ENCODE measurements around the gene SLX1A.
"Not testable (repeated sequence)": the region's sequence is repeated elsewhere in the genome, so short reads cannot be mapped to it uniquely, and the experiment has no call there.

Gene SLX1A

GRCh38 chr16:30193615-30194014 is at the start of gene SLX1A, which contains the start of gene BOLA2B:
Gene SLX1A (plus strand): TSS chr16:30193875. CDS start chr16:30194085, 210 bp downstream.
Gene BOLA2B (minus strand): TSS chr16:30193666. CDS start chr16:30193595, 71 bp downstream.
- not testable (repeated sequence) for H3K4me1 Mint-ChIP-seq; H3K4me3 Mint-ChIP-seq; H3K27me3 Mint-ChIP-seq; DNase-seq; H3K27ac Mint-ChIP-seq; H3K9me3 Mint-ChIP-seq; H3K36me3 Mint-ChIP-seq (ENCODE audit: low read depth)
- peak; percentile 89 for ATAC-seq

- H3K4me3 Mint-ChIP-seq = no peak overlapping the region
- DNase-seq = no peak
- H3K27me3 Mint-ChIP-seq = no peaks in the 10 kb centered on the region
- no peak overlapping the region for H3K27ac Mint-ChIP-seq
- H3K9me3 Mint-ChIP-seq = peaks cover under 1% of the 10 kb centered on the region
- ATAC-seq = no peak
- H3K4me1 Mint-ChIP-seq = peaks cover 25% of the 10 kb centered on the region
- peaks cover 4% of the 10 kb centered on the region for H3K36me3 Mint-ChIP-seq (ENCODE audit: low read depth)
Measured at GRCh38 chr16:30144017-30144416, 49.7 kb upstream of the SLX1A start.

GRCh38 chr16:30144917-30145316 is 48.8 kb upstream of the SLX1A start:
- Mint-ChIP-seq H3K36me3 (ENCODE audit: low read depth) (peaks cover 8% of the 10 kb centered on the region), H3K9me3 (peaks cover 8% of the 10 kb centered on the region), H3K4me1 (peaks cover 18% of the 10 kb centered on the region), H3K27me3 (no peaks in the 10 kb centered on the region), H3K27ac (no peak overlapping the region), H3K4me3 (no peak overlapping the region)
- DNase-seq (no peak), ATAC-seq (no peak)

GRCh38 chr16:30145657-30146056 is 48.0 kb upstream of the SLX1A start:
- Mint-ChIP-seq H3K4me3 (no peak overlapping the region), H3K36me3 (ENCODE audit: low read depth) (peaks cover 9% of the 10 kb centered on the region), H3K4me1 (peaks cover 16% of the 10 kb centered on the region), H3K9me3 (peaks cover 8% of the 10 kb centered on the region), H3K27ac (no peak overlapping the region), H3K27me3 (no peaks in the 10 kb centered on the region)
- ATAC-seq (no peak), DNase-seq (no peak)

- no peak overlapping the region for H3K27ac Mint-ChIP-seq
- no peak overlapping the region for H3K4me3 Mint-ChIP-seq
- peaks cover 9% of the 10 kb centered on the region for H3K36me3 Mint-ChIP-seq (ENCODE audit: low read depth)
- DNase-seq (no peak), ATAC-seq (no peak)
- peaks cover 6% of the 10 kb centered on the region for H3K4me1 Mint-ChIP-seq
- H3K9me3 Mint-ChIP-seq = peaks cover 8% of the 10 kb centered on the region
- peaks cover 2% of the 10 kb centered on the region for H3K27me3 Mint-ChIP-seq
Measured at GRCh38 chr16:30147843-30148510, 45.7 kb upstream of the SLX1A start.

- no peak overlapping the region for H3K27ac Mint-ChIP-seq
- H3K4me3 Mint-ChIP-seq = no peak overlapping the region
- no peak for DNase-seq
- no peak for ATAC-seq
- H3K4me1 Mint-ChIP-seq = no peaks in the 10 kb centered on the region
- H3K27me3 Mint-ChIP-seq = peaks cover 2% of the 10 kb centered on the region
- peaks cover 8% of the 10 kb centered on the region for H3K9me3 Mint-ChIP-seq
- peaks cover 9% of the 10 kb centered on the region for H3K36me3 Mint-ChIP-seq (ENCODE audit: low read depth)
Measured at GRCh38 chr16:30149250-30149930, 44.3 kb upstream of the SLX1A start.

- no peak overlapping the region for H3K4me3 Mint-ChIP-seq
- H3K9me3 Mint-ChIP-seq = peaks cover 8% of the 10 kb centered on the region
- no peaks in the 10 kb centered on the region for H3K4me1 Mint-ChIP-seq
- peaks cover 2% of the 10 kb centered on the region for H3K27me3 Mint-ChIP-seq
- peaks cover 9% of the 10 kb centered on the region for H3K36me3 Mint-ChIP-seq (ENCODE audit: low read depth)
- no peak for DNase-seq
- no peak overlapping the region for H3K27ac Mint-ChIP-seq
- no peak for ATAC-seq
Measured at GRCh38 chr16:30151091-30151490, 42.6 kb upstream of the SLX1A start.

- H3K4me3 Mint-ChIP-seq = no peak overlapping the region
- DNase-seq = no peak
- no peak overlapping the region for H3K27ac Mint-ChIP-seq
Measured at GRCh38 chr16:30152517-30152916, 41.2 kb upstream of the SLX1A start.

GRCh38 chr16:30155188-30155587 is 38.5 kb upstream of the SLX1A start:
- Mint-ChIP-seq H3K27ac (no peak overlapping the region), H3K4me3 (no peak overlapping the region)
- no peak for ATAC-seq

More at GRCh38 chr16:30152517-30152916, 41.2 kb upstream of the SLX1A start:
- Mint-ChIP-seq H3K36me3 (ENCODE audit: low read depth) (peaks cover 9% of the 10 kb centered on the region), H3K27me3 (peaks cover 2% of the 10 kb centered on the region), H3K4me1 (no peaks in the 10 kb centered on the region), H3K9me3 (peaks cover 8% of the 10 kb centered on the region)
- ATAC-seq = no peak

GRCh38 chr16:30157214-30157613 is 36.5 kb upstream of the SLX1A start:
- ATAC-seq (no peak), DNase-seq (no peak)
- Mint-ChIP-seq H3K27ac (no peak overlapping the region), H3K4me3 (no peak overlapping the region), H3K4me1 (no peaks in the 10 kb centered on the region), H3K27me3 (peaks cover 2% of the 10 kb centered on the region), H3K9me3 (no peaks in the 10 kb centered on the region), H3K36me3 (ENCODE audit: low read depth) (no peaks in the 10 kb centered on the region)

More at GRCh38 chr16:30155188-30155587, 38.5 kb upstream of the SLX1A start:
- no peaks in the 10 kb centered on the region for H3K36me3 Mint-ChIP-seq (ENCODE audit: low read depth)
- DNase-seq = no peak
- no peaks in the 10 kb centered on the region for H3K4me1 Mint-ChIP-seq
- H3K9me3 Mint-ChIP-seq = no peaks in the 10 kb centered on the region
- peaks cover 2% of the 10 kb centered on the region for H3K27me3 Mint-ChIP-seq

- Mint-ChIP-seq H3K36me3 (ENCODE audit: low read depth) (no peaks in the 10 kb centered on the region), H3K27me3 (no peaks in the 10 kb centered on the region), H3K4me1 (peaks cover 28% of the 10 kb centered on the region), H3K9me3 (no peaks in the 10 kb centered on the region), H3K4me3 (no peak overlapping the region), H3K27ac (no peak overlapping the region)
- ATAC-seq (no peak), DNase-seq (no peak)
Measured at GRCh38 chr16:30163538-30163937, 30.1 kb upstream of the SLX1A start.

- peaks cover 28% of the 10 kb centered on the region for H3K4me1 Mint-ChIP-seq
- H3K27ac Mint-ChIP-seq = peak overlapping the region; percentile 46
- H3K9me3 Mint-ChIP-seq = no peaks in the 10 kb centered on the region
- H3K36me3 Mint-ChIP-seq (ENCODE audit: low read depth) = no peaks in the 10 kb centered on the region
- H3K4me3 Mint-ChIP-seq = no peak overlapping the region
- ATAC-seq (peak; percentile 61), DNase-seq (no peak)
- H3K27me3 Mint-ChIP-seq = no peaks in the 10 kb centered on the region
Measured at GRCh38 chr16:30166202-30166902, 27.3 kb upstream of the SLX1A start.

GRCh38 chr16:30168746-30169145 is 24.9 kb upstream of the SLX1A start:
- H3K27ac Mint-ChIP-seq; H3K27me3 Mint-ChIP-seq; H3K9me3 Mint-ChIP-seq; ATAC-seq; DNase-seq; H3K36me3 Mint-ChIP-seq (ENCODE audit: low read depth); H3K4me3 Mint-ChIP-seq: not testable (repeated sequence)
- H3K4me1 Mint-ChIP-seq = peaks cover 23% of the 10 kb centered on the region

- peaks cover 23% of the 10 kb centered on the region for H3K4me1 Mint-ChIP-seq
- H3K27me3 Mint-ChIP-seq; H3K27ac Mint-ChIP-seq; ATAC-seq; H3K36me3 Mint-ChIP-seq (ENCODE audit: low read depth); H3K9me3 Mint-ChIP-seq; DNase-seq; H3K4me3 Mint-ChIP-seq: not testable (repeated sequence)
Measured at GRCh38 chr16:30169416-30169815, 24.3 kb upstream of the SLX1A start.

GRCh38 chr16:30170145-30170544 is 23.5 kb upstream of the SLX1A start:
- DNase-seq; H3K36me3 Mint-ChIP-seq (ENCODE audit: low read depth); H3K27me3 Mint-ChIP-seq; ATAC-seq; H3K27ac Mint-ChIP-seq; H3K9me3 Mint-ChIP-seq; H3K4me3 Mint-ChIP-seq: not testable (repeated sequence)
- peaks cover 19% of the 10 kb centered on the region for H3K4me1 Mint-ChIP-seq
